Vagina (tissue), 2 donors: ENCODE data around the gene BUB1.
"Not testable (repeated sequence)": the region's sequence is repeated elsewhere in the genome, so short reads cannot be mapped to it uniquely, and the experiment has no call there.

Source experiments
- POLR2A ChIP-seq, 2 donors: fragments of 450-650 bp; IDR thresholded peaks; one replicate each; pipeline ENCODE4 v1.6.1; 2017; ENCODE audit warnings: antibody characterized with exemption in 2 of 2, mild to moderate bottlenecking in 2 of 2, moderate library complexity in 2 of 2
- POLR2AphosphoS5 ChIP-seq, 2 donors: sonication (generic); formaldehyde crosslinking; IDR thresholded peaks; one replicate each; pipeline ENCODE4 v1.9.0; 2017; ENCODE audit warnings: antibody characterized with exemption in 2 of 2, mild to moderate bottlenecking in 2 of 2, low read depth in 1 of 2; ENCODE audit not compliant: insufficient read depth in 1 of 2
- TF ChIP-seq, protein P1 (sequence below), 3 experiments: fragments of 450-650 bp in 2 of 3; fragments of 200-600 bp in 1 of 3; sonication (generic) in 1 of 3; IDR thresholded peaks; one replicate each; pipeline ENCODE4 v1.5.1; 2017 to 2019; ENCODE audit warnings: antibody characterized with exemption in 3 of 3, mild to moderate bottlenecking in 2 of 3, moderate library complexity in 2 of 3

DNA sequence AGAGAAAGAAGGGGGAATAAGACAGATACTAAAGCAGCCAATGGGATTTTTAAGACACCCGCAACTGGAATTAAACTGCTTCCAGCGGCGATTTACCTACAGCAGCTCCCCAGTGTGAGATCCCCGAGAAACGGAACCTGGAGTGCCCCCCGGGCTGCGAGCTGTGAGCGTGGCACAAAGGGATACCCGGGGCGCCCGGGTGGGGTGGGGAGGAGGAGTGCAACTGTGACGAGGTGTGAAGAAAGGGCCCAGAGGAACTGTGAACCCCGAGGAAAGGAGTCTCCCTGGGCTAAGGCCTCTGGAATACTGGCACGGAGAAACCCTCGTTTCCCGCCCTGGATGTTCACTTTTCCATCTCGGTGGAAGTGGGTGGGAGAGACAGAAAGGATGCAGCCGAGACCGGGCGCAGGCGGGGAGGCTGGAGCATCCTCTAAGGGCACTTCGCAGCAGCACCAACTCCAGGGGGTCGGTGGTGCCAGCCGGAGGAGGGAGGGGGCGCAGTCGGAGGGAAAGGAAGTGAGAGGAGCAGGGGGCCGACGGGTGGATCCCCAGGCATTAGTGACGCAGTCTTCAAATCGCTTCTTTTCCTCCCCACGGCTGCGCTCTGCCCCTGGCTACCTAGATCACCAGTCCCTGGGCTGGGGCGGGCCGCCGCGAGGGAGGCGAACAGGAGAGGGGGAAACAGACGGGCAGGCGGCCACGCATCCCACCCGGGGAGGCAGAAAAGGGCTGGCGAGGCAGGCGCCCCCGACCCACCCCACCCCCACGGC, 67.8 kb downstream of the BUB1 start:
- TF ChIP-seq POLR2A (IDR thresholded peaks at IDR 0.05); POLR2AphosphoS5 (IDR thresholded peaks at IDR 0.05; ENCODE audit: insufficient read depth in 1 of 2, low read depth in 1 of 2): not testable (repeated sequence)
- TF ChIP-seq, protein P1, sequence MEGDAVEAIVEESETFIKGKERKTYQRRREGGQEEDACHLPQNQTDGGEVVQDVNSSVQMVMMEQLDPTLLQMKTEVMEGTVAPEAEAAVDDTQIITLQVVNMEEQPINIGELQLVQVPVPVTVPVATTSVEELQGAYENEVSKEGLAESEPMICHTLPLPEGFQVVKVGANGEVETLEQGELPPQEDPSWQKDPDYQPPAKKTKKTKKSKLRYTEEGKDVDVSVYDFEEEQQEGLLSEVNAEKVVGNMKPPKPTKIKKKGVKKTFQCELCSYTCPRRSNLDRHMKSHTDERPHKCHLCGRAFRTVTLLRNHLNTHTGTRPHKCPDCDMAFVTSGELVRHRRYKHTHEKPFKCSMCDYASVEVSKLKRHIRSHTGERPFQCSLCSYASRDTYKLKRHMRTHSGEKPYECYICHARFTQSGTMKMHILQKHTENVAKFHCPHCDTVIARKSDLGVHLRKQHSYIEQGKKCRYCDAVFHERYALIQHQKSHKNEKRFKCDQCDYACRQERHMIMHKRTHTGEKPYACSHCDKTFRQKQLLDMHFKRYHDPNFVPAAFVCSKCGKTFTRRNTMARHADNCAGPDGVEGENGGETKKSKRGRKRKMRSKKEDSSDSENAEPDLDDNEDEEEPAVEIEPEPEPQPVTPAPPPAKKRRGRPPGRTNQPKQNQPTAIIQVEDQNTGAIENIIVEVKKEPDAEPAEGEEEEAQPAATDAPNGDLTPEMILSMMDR (IDR thresholded peaks at IDR 0.05) = not testable (repeated sequence)
